ENCODE measurements around the gene GYS2.

DNA sequence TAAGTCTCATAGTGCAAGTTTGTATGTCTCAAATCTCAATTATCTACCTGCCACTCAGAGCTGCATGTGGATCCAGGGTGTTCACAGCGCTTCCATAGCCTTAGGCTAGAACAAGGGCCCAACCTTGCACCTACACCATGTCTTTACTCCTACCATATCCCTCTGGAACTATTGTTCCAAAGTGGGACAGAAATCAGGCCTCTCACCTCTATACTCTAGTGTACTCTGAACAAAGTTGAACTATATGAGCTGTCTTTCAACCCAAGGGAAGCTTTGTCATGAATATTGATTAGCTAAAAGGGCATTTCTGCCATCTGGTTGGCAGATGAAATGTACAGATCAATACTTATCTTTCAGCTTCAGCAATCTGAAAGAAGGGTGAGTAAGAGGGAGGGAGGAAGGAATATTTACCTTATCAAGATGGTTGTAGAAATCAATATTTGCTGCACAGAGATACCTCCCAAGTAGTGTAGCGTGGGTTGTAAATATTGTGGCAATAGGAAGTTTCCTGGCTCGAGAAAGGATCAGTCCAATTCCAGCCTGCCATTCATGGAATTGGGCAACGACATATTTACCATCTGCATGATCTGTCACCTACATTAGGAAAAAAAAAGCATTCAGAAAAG, 30.8 kb downstream of the GYS2 start:
- TF ChIP-seq CTCF (IDR thresholded peaks at IDR 0.05) (no peak), POLR2A (IDR thresholded peaks at IDR 0.05) (no peak)

Measured in lower leg skin (tissue), 3 donors.